ENCODE measurements around the gene KCTD11. TPM values are rescaled to one million over a fixed set of nuclear protein-coding genes. Genes with fewer than 3 reads are reported as not detected.
A peak's percentile ranks its signal among the peaks of the same experiment; 100 is the strongest.

The KCTD11 gene
- polyA plus RNA-seq, 1 donor = 8.2 TPM

- no peak for DNase-seq
- Histone ChIP-seq H3K4me3 (ENCODE audit: low read length) (no peak overlapping the region), H3K36me3 (ENCODE audit: control insufficient read depth, insufficient read depth, low read length) (no peaks in the 10 kb centered on the region), H3K27me3 (ENCODE audit: control insufficient read depth, insufficient read depth, low read length) (peaks cover 12% of the 10 kb centered on the region), H3K27ac (ENCODE audit: low read length) (no peak overlapping the region), H3K9me3 (ENCODE audit: control insufficient read depth, low read depth, low read length) (no peaks in the 10 kb centered on the region), H3K4me1 (ENCODE audit: control insufficient read depth, insufficient read depth, low read length) (peaks cover 8% of the 10 kb centered on the region)
- no CpG with 5 or more reads among the region's 15 CpGs for WGBS (ENCODE audit: insufficient coverage, low lambda C conversion rate)
Observed at GRCh38 chr17:7343250-7343649, 8.7 kb upstream of the KCTD11 start.

- Histone ChIP-seq H3K4me3 (ENCODE audit: low read length) (no peak overlapping the region), H3K27me3 (ENCODE audit: control insufficient read depth, insufficient read depth, low read length) (peaks cover 8% of the 10 kb centered on the region), H3K27ac (ENCODE audit: low read length) (no peak overlapping the region), H3K9me3 (ENCODE audit: control insufficient read depth, low read depth, low read length) (peaks cover under 1% of the 10 kb centered on the region), H3K4me1 (ENCODE audit: control insufficient read depth, insufficient read depth, low read length) (peaks cover 22% of the 10 kb centered on the region), H3K36me3 (ENCODE audit: control insufficient read depth, insufficient read depth, low read length) (no peaks in the 10 kb centered on the region)
- whole genome bisulfite sequencing (ENCODE audit: insufficient coverage, low lambda C conversion rate) = no CpG with 5 or more reads among the region's 18 CpGs
- no peak for DNase-seq
Observed at GRCh38 chr17:7346761-7347614, 5.0 kb upstream of the KCTD11 start.

- peaks cover 4% of the 10 kb centered on the region for H3K9me3 ChIP-seq (ENCODE audit: control insufficient read depth, low read depth, low read length)
- H3K27me3 ChIP-seq (ENCODE audit: control insufficient read depth, insufficient read depth, low read length) = peaks cover 6% of the 10 kb centered on the region
- no CpG with 5 or more reads among the region's 19 CpGs for WGBS (ENCODE audit: insufficient coverage, low lambda C conversion rate)
- H3K4me3 ChIP-seq (ENCODE audit: low read length) = no peak overlapping the region
- DNase-seq = peak in 1 of 2 donors; percentile 35
- no peak overlapping the region for H3K27ac ChIP-seq (ENCODE audit: low read length)
- H3K36me3 ChIP-seq (ENCODE audit: control insufficient read depth, insufficient read depth, low read length) = no peaks in the 10 kb centered on the region
- peaks cover 27% of the 10 kb centered on the region for H3K4me1 ChIP-seq (ENCODE audit: control insufficient read depth, insufficient read depth, low read length)
Observed at GRCh38 chr17:7347630-7348477, 4.1 kb upstream of the KCTD11 start.

GRCh38 chr17:7348478-7349242 is 3.3 kb upstream of the KCTD11 start:
- Histone ChIP-seq H3K9me3 (ENCODE audit: control insufficient read depth, low read depth, low read length) (peaks cover 4% of the 10 kb centered on the region), H3K36me3 (ENCODE audit: control insufficient read depth, insufficient read depth, low read length) (no peaks in the 10 kb centered on the region), H3K27ac (ENCODE audit: low read length) (no peak overlapping the region), H3K4me3 (ENCODE audit: low read length) (no peak overlapping the region), H3K27me3 (ENCODE audit: control insufficient read depth, insufficient read depth, low read length) (peaks cover 3% of the 10 kb centered on the region), H3K4me1 (ENCODE audit: control insufficient read depth, insufficient read depth, low read length) (peaks cover 31% of the 10 kb centered on the region)
- no CpG with 5 or more reads among the region's 19 CpGs for WGBS (ENCODE audit: insufficient coverage, low lambda C conversion rate)
- no peak for DNase-seq

GRCh38 chr17:7352503-7352889 is 534 bp downstream of the KCTD11 start:
- H3K4me3 ChIP-seq (ENCODE audit: low read length) = peak overlapping the region; percentile 100
- no peak for DNase-seq
- H3K4me1 ChIP-seq (ENCODE audit: control insufficient read depth, insufficient read depth, low read length) = peaks cover 31% of the 10 kb centered on the region
- H3K9me3 ChIP-seq (ENCODE audit: control insufficient read depth, low read depth, low read length) = peaks cover 4% of the 10 kb centered on the region
- H3K36me3 ChIP-seq (ENCODE audit: control insufficient read depth, insufficient read depth, low read length) = no peaks in the 10 kb centered on the region
- peak overlapping the region; percentile 100 for H3K27ac ChIP-seq (ENCODE audit: low read length)
- peaks cover 4% of the 10 kb centered on the region for H3K27me3 ChIP-seq (ENCODE audit: control insufficient read depth, insufficient read depth, low read length)
- WGBS (ENCODE audit: insufficient coverage, low lambda C conversion rate) = no CpG with 5 or more reads among the region's 10 CpGs

- H3K4me1 ChIP-seq (ENCODE audit: control insufficient read depth, insufficient read depth, low read length) = peaks cover 29% of the 10 kb centered on the region
- no peak for DNase-seq
- peak overlapping the region; percentile 100 for H3K4me3 ChIP-seq (ENCODE audit: low read length)
Observed at GRCh38 chr17:7352910-7353635, 1.1 kb downstream of the KCTD11 start.

GRCh38 chr17:7354262-7354843 is 2.4 kb downstream of the KCTD11 start:
- peak in 1 of 2 donors; percentile 29 for DNase-seq
- peaks cover 4% of the 10 kb centered on the region for H3K9me3 ChIP-seq (ENCODE audit: control insufficient read depth, low read depth, low read length)
- peaks cover 19% of the 10 kb centered on the region for H3K4me1 ChIP-seq (ENCODE audit: control insufficient read depth, insufficient read depth, low read length)

More at GRCh38 chr17:7352910-7353635, 1.1 kb downstream of the KCTD11 start:
- Histone ChIP-seq H3K27me3 (ENCODE audit: control insufficient read depth, insufficient read depth, low read length) (peaks cover 4% of the 10 kb centered on the region), H3K36me3 (ENCODE audit: control insufficient read depth, insufficient read depth, low read length) (no peaks in the 10 kb centered on the region), H3K9me3 (ENCODE audit: control insufficient read depth, low read depth, low read length) (peaks cover 4% of the 10 kb centered on the region), H3K27ac (ENCODE audit: low read length) (no peak overlapping the region)
- WGBS (ENCODE audit: insufficient coverage, low lambda C conversion rate) = no CpG with 5 or more reads among the region's 37 CpGs

GRCh38 chr17:7355053-7355452 is 3.1 kb downstream of the KCTD11 start, which contains the start of gene TMEM95:
Gene TMEM95 (plus strand): TSS chr17:7355156. CDS start chr17:7355205, 49 bp downstream.
- no CpG with 5 or more reads among the region's 10 CpGs for WGBS (ENCODE audit: insufficient coverage, low lambda C conversion rate)
- DNase-seq = no peak
- Histone ChIP-seq H3K27me3 (ENCODE audit: control insufficient read depth, insufficient read depth, low read length) (peaks cover 4% of the 10 kb centered on the region), H3K9me3 (ENCODE audit: control insufficient read depth, low read depth, low read length) (peaks cover 4% of the 10 kb centered on the region), H3K36me3 (ENCODE audit: control insufficient read depth, insufficient read depth, low read length) (no peaks in the 10 kb centered on the region), H3K4me3 (ENCODE audit: low read length) (no peak within 1 kb of the TSS), H3K4me1 (ENCODE audit: control insufficient read depth, insufficient read depth, low read length) (peaks cover 13% of the 10 kb centered on the region), H3K27ac (ENCODE audit: low read length) (no peak within 1 kb of the TSS)

More at GRCh38 chr17:7354262-7354843, 2.4 kb downstream of the KCTD11 start:
- Histone ChIP-seq H3K36me3 (ENCODE audit: control insufficient read depth, insufficient read depth, low read length) (no peaks in the 10 kb centered on the region), H3K27ac (ENCODE audit: low read length) (no peak overlapping the region), H3K4me3 (ENCODE audit: low read length) (no peak overlapping the region), H3K27me3 (ENCODE audit: control insufficient read depth, insufficient read depth, low read length) (peaks cover 4% of the 10 kb centered on the region)
- no CpG with 5 or more reads among the region's 9 CpGs for WGBS (ENCODE audit: insufficient coverage, low lambda C conversion rate)

GRCh38 chr17:7355573-7355972 is 3.6 kb downstream of the KCTD11 start:
- no peak overlapping the region for H3K4me3 ChIP-seq (ENCODE audit: low read length)
- DNase-seq = no peak
- H3K9me3 ChIP-seq (ENCODE audit: control insufficient read depth, low read depth, low read length) = peaks cover 4% of the 10 kb centered on the region
- no CpG with 5 or more reads among the region's 8 CpGs for WGBS (ENCODE audit: insufficient coverage, low lambda C conversion rate)
- no peaks in the 10 kb centered on the region for H3K36me3 ChIP-seq (ENCODE audit: control insufficient read depth, insufficient read depth, low read length)
- peaks cover 13% of the 10 kb centered on the region for H3K4me1 ChIP-seq (ENCODE audit: control insufficient read depth, insufficient read depth, low read length)
- no peak overlapping the region for H3K27ac ChIP-seq (ENCODE audit: low read length)
- H3K27me3 ChIP-seq (ENCODE audit: control insufficient read depth, insufficient read depth, low read length) = peaks cover 4% of the 10 kb centered on the region

Measured in large intestine (tissue), 3 donors.